Measurements from ENCODE around the gene SLC45A1. TPM values are rescaled to one million over a fixed set of nuclear protein-coding genes. Genes with fewer than 3 reads are reported as not detected.

Gene SLC45A1
- total RNA-seq, 1 experiment from 2014 or later: 13.8 TPM

GRCh38 chr1:8363186-8363766, 45.4 kb downstream of the SLC45A1 start:
- intact Hi-C loops (cut with micrococcal nuclease): no loop called here
- Histone ChIP-seq H3K9me2 (ENCODE audit: insufficient read depth) (no peaks in the 10 kb centered on the region), H3K27me3 (ENCODE audit: insufficient read depth, low read length) (no peaks in the 10 kb centered on the region), H4K20me1 (ENCODE audit: insufficient read depth) (no peaks in the 10 kb centered on the region), H3K4me3 (replicated peaks in 1 of 2; ENCODE audit: low read depth in 1 of 2, low read length in 2 of 2) (no peak overlapping the region), H3K4me2 (ENCODE audit: low read length) (no peak overlapping the region), H3K9ac (ENCODE audit: low read length) (no peak overlapping the region), H3K36me3 (ENCODE audit: control insufficient read depth in 1 of 2, insufficient read depth in 2 of 2, low read length in 2 of 2) (peaks cover 4 to 11% of the 10 kb centered on the region in 2 experiments; a peak in 3 of 4 replicates), H3K4me1 (ENCODE audit: control insufficient read depth in 1 of 2, insufficient read depth in 2 of 2, low read length in 2 of 2) (no peaks in the 10 kb centered on the region), H3K79me2 (ENCODE audit: insufficient read depth, low read length) (no peaks in the 10 kb centered on the region; the same call in 1 of the 2 replicates), H2AFZ (ENCODE audit: low read depth, low read length, poor library complexity, severe bottlenecking) (no peak overlapping the region), H3K9me3 (ENCODE audit: control insufficient read depth in 1 of 2, insufficient read depth in 1 of 2, low read depth in 1 of 2, low read length in 2 of 2) (no peaks in the 10 kb centered on the region), H3K27ac (ENCODE audit: low read depth, low read length) (no peak overlapping the region)
- RAD21 ChIA-PET (ENCODE audit: low non-redundant PET in 1 of 2, low total read pairs in 2 of 2, uncharacterized antibody in 2 of 2, unreplicated experiment in 2 of 2): no interaction called here
- CTCF ChIA-PET: no interaction called here
- TF ChIP-seq, protein P1, sequence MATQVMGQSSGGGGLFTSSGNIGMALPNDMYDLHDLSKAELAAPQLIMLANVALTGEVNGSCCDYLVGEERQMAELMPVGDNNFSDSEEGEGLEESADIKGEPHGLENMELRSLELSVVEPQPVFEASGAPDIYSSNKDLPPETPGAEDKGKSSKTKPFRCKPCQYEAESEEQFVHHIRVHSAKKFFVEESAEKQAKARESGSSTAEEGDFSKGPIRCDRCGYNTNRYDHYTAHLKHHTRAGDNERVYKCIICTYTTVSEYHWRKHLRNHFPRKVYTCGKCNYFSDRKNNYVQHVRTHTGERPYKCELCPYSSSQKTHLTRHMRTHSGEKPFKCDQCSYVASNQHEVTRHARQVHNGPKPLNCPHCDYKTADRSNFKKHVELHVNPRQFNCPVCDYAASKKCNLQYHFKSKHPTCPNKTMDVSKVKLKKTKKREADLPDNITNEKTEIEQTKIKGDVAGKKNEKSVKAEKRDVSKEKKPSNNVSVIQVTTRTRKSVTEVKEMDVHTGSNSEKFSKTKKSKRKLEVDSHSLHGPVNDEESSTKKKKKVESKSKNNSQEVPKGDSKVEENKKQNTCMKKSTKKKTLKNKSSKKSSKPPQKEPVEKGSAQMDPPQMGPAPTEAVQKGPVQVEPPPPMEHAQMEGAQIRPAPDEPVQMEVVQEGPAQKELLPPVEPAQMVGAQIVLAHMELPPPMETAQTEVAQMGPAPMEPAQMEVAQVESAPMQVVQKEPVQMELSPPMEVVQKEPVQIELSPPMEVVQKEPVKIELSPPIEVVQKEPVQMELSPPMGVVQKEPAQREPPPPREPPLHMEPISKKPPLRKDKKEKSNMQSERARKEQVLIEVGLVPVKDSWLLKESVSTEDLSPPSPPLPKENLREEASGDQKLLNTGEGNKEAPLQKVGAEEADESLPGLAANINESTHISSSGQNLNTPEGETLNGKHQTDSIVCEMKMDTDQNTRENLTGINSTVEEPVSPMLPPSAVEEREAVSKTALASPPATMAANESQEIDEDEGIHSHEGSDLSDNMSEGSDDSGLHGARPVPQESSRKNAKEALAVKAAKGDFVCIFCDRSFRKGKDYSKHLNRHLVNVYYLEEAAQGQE (IDR thresholded peaks at IDR 0.05; ENCODE audit: low read depth): no peak
- DNase-seq (ENCODE audit: low read depth, low spot score): no peak
- POLR2A ChIA-PET: no interaction called here
- BruUV-seq (replicated peaks): no TSS peak
- ATAC-seq: no peak

DNA sequence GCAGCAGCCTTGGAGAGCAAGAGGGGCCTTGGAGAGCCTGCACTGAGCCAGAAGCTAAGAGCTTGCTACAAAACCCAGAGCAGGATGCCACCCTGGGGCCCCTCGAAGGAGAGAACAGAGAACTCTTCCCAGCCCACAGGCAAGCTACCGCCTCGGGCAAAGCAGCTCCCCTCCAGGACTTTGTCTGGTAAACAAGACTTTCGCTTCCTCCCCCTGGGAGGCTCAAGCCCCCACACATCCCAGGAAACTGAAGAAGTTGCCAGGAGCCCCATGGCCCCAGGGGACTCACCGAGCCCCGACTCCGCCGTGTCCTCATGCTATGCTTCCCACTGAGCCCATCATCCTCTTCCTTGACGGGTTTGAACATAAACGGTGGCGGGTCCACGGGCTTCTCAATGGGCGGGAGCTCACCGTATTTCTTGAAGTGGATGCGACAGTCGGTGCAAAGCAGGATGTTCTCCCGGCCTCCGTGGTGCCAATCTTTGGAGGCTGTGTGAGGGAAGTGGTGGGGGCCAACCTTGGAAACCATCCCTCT, 45.9 kb downstream of the SLC45A1 start:
- ChIA-PET CTCF (no interaction called here), RAD21 (ENCODE audit: low non-redundant PET in 1 of 2, low total read pairs in 2 of 2, uncharacterized antibody in 2 of 2, unreplicated experiment in 2 of 2) (no interaction called here), POLR2A (no interaction called here)
- Histone ChIP-seq H4K20me1 (ENCODE audit: insufficient read depth) (no peaks in the 10 kb centered on the region), H3K9me2 (ENCODE audit: insufficient read depth) (no peaks in the 10 kb centered on the region), H3K9me3 (ENCODE audit: control insufficient read depth in 1 of 2, insufficient read depth in 1 of 2, low read depth in 1 of 2, low read length in 2 of 2) (no peaks in the 10 kb centered on the region), H3K27me3 (ENCODE audit: insufficient read depth, low read length) (no peaks in the 10 kb centered on the region), H3K79me2 (ENCODE audit: insufficient read depth, low read length) (no peaks in the 10 kb centered on the region; the same call in 1 of the 2 replicates), H3K36me3 (ENCODE audit: control insufficient read depth in 1 of 2, insufficient read depth in 2 of 2, low read length in 2 of 2) (peaks cover 0 to 7% of the 10 kb centered on the region in 2 experiments; a peak in 1 of 4 replicates), H3K4me3 (replicated peaks in 1 of 2; ENCODE audit: low read depth in 1 of 2, low read length in 2 of 2) (no peak overlapping the region), H3K27ac (ENCODE audit: low read depth, low read length) (no peak overlapping the region), H2AFZ (ENCODE audit: low read depth, low read length, poor library complexity, severe bottlenecking) (no peak overlapping the region), H3K4me2 (ENCODE audit: low read length) (no peak overlapping the region), H3K4me1 (ENCODE audit: control insufficient read depth in 1 of 2, insufficient read depth in 2 of 2, low read length in 2 of 2) (no peaks in the 10 kb centered on the region), H3K9ac (ENCODE audit: low read length) (no peak overlapping the region)
- BruUV-seq (replicated peaks): no TSS peak
- no peak for ATAC-seq
- intact Hi-C loops (cut with micrococcal nuclease): no loop called here
- no peak for DNase-seq (ENCODE audit: low read depth, low spot score)
- TF ChIP-seq EZH2phosphoT487 (IDR thresholded peaks at IDR 0.05; ENCODE audit: borderline replicate concordance) (no peak), SP1 (IDR thresholded peaks at IDR 0.05; ENCODE audit: low read depth) (no peak), RAD21 (IDR thresholded peaks at IDR 0.05; ENCODE audit: low read depth) (no peak), YY1 (IDR thresholded peaks at IDR 0.05; ENCODE audit: extremely low read depth, insufficient replicate concordance, low read depth, low read length) (no peak), ELF1 (IDR thresholded peaks at IDR 0.05; ENCODE audit: borderline replicate concordance, low read depth) (no peak), SIN3A (IDR thresholded peaks at IDR 0.05; ENCODE audit: low read depth) (no peak), TCF7L2 (IDR thresholded peaks at IDR 0.05; ENCODE audit: borderline replicate concordance, extremely low read depth, insufficient read depth, insufficient read length) (no peak), POLR2A (IDR thresholded peaks at IDR 0.05; ENCODE audit: borderline replicate concordance, extremely low read depth, insufficient read depth, insufficient read length) (no peak)
- TF ChIP-seq, protein P2, sequence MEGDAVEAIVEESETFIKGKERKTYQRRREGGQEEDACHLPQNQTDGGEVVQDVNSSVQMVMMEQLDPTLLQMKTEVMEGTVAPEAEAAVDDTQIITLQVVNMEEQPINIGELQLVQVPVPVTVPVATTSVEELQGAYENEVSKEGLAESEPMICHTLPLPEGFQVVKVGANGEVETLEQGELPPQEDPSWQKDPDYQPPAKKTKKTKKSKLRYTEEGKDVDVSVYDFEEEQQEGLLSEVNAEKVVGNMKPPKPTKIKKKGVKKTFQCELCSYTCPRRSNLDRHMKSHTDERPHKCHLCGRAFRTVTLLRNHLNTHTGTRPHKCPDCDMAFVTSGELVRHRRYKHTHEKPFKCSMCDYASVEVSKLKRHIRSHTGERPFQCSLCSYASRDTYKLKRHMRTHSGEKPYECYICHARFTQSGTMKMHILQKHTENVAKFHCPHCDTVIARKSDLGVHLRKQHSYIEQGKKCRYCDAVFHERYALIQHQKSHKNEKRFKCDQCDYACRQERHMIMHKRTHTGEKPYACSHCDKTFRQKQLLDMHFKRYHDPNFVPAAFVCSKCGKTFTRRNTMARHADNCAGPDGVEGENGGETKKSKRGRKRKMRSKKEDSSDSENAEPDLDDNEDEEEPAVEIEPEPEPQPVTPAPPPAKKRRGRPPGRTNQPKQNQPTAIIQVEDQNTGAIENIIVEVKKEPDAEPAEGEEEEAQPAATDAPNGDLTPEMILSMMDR (IDR thresholded peaks at IDR 0.05 in 2 of 3, conservative IDR thresholded peaks at IDR 0.05 in 1 of 3; ENCODE audit: borderline replicate concordance in 1 of 3, insufficient read depth in 1 of 3, low read depth in 2 of 3, low read length in 2 of 3): no peak
- TF ChIP-seq, protein P3, sequence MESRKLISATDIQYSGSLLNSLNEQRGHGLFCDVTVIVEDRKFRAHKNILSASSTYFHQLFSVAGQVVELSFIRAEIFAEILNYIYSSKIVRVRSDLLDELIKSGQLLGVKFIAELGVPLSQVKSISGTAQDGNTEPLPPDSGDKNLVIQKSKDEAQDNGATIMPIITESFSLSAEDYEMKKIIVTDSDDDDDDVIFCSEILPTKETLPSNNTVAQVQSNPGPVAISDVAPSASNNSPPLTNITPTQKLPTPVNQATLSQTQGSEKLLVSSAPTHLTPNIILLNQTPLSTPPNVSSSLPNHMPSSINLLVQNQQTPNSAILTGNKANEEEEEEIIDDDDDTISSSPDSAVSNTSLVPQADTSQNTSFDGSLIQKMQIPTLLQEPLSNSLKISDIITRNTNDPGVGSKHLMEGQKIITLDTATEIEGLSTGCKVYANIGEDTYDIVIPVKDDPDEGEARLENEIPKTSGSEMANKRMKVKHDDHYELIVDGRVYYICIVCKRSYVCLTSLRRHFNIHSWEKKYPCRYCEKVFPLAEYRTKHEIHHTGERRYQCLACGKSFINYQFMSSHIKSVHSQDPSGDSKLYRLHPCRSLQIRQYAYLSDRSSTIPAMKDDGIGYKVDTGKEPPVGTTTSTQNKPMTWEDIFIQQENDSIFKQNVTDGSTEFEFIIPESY (IDR thresholded peaks at IDR 0.05; ENCODE audit: extremely low read depth, insufficient replicate concordance, low read length): no peak

All from HCT116 (cell line).